A549 (cell line): ENCODE data around the gene CYB561D1.

Experiments
- BCL3 ChIP-seq: fragments of >200 bp; sonication (Bioruptor Twin); formaldehyde crosslinking; IDR thresholded peaks from 3 replicates; pipeline ENCODE4 v1.6.1; 2016
- CTCF ChIP-seq: fragments of >200 bp; sonication (Bioruptor Twin); formaldehyde crosslinking; IDR thresholded peaks from 3 replicates; pipeline ENCODE4 v1.5.1; 2016
- E2F6 ChIP-seq: IDR thresholded peaks from 2 replicates; pipeline ENCODE4 v1.6.1; 2012; ENCODE audit warnings: low read depth, borderline replicate concordance
- EP300 ChIP-seq, 2 experiments: fragments of >200 bp; sonication (Bioruptor Twin); formaldehyde crosslinking; IDR thresholded peaks; 2 replicates in 1 of 2; 3 replicates in 1 of 2; pipeline ENCODE4 v1.6.1; 2016 to 2017
- HOXA7 ChIP-seq: fragments of 250-450 bp; sonication (Bioruptor Pico); IDR thresholded peaks from 2 replicates; pipeline ENCODE4 v1.5.0; 2020; ENCODE audit warnings: mild to moderate bottlenecking, moderate library complexity
- HOXB5 ChIP-seq: fragments of 250-450 bp; sonication (Bioruptor Pico); IDR thresholded peaks from 2 replicates; pipeline ENCODE4 v1.5.0; 2020; ENCODE audit warnings: mild to moderate bottlenecking, moderate library complexity
- JUN ChIP-seq, 2 experiments: fragments of >200 bp; sonication (Bioruptor Twin); formaldehyde crosslinking; IDR thresholded peaks; 2 replicates in 1 of 2; 3 replicates in 1 of 2; pipeline ENCODE4 v1.6.1; 2016 to 2017
- NPAS2 ChIP-seq: fragments of 250-450 bp; sonication (Bioruptor Pico); IDR thresholded peaks from 2 replicates; pipeline ENCODE4 v1.8.0; 2022; ENCODE audit warnings: mild to moderate bottlenecking, moderate library complexity, borderline replicate concordance
- NR3C1 ChIP-seq: fragments of >200 bp; sonication (Bioruptor Twin); formaldehyde crosslinking; IDR thresholded peaks from 3 replicates; pipeline ENCODE4 v1.6.1; 2017
- PBX3 ChIP-seq: IDR thresholded peaks from 2 replicates; pipeline ENCODE4 v1.6.1; 2012
- REST ChIP-seq: fragments of 200-600 bp; sonication (generic); IDR thresholded peaks from 2 replicates; pipeline ENCODE4 v1.6.1; 2016; ENCODE audit warnings: antibody characterized with exemption, mild to moderate bottlenecking, moderate library complexity
- TF ChIP-seq, protein P1 (sequence below): fragments of 450-650 bp; IDR thresholded peaks from 2 replicates; pipeline ENCODE4 v1.6.1; 2014; ENCODE audit warnings: antibody characterized with exemption

DNA sequence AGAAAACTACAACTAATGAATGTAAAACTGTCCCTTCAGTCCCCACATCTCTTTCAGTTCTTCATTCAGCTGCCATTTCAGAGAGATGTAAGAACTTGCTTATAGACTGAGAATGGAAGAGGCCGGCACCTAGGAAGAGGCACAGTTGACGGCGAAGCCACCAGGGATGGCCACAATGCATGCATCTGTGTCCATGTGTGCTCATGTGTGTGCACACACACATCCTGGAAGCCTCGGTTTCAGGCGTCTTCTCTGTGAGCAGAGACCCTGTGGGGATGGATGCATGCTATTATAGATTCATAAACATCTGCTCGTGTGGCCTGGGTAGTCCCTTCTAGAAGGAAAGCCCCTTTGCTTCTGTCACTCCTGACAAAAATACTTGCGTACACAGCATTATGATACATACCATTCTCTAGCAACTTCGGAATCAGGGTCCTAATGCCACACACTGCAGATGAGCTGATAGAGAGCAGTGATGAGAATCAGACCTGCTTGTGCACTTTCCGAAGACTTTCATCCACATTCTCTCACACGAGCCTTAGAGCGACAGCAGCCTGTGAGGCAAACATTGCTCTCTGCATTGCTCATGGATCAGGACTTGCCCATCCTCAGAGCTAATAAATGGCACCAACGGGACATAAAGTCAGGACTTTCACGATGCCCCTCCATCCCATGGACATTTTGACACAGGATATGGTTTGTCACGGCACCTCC lies 33.4 kb downstream of the CYB561D1 start:
- TF ChIP-seq EP300 (IDR thresholded peaks at IDR 0.05) (no peak), CTCF (no peak), PBX3 (no peak), JUN (IDR thresholded peaks at IDR 0.05) (no peak), HOXB5 (no peak), NR3C1 (no peak), HOXA7 (no peak), BCL3 (no peak), E2F6 (no peak), REST (no peak), NPAS2 (CRISPR knock-in tag) (no peak)
- TF ChIP-seq, protein P1, sequence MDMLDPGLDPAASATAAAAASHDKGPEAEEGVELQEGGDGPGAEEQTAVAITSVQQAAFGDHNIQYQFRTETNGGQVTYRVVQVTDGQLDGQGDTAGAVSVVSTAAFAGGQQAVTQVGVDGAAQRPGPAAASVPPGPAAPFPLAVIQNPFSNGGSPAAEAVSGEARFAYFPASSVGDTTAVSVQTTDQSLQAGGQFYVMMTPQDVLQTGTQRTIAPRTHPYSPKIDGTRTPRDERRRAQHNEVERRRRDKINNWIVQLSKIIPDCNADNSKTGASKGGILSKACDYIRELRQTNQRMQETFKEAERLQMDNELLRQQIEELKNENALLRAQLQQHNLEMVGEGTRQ: no peak
